Lung microvascular endothelial cell (primary cell): ENCODE data around the gene STK32C. TPM values are rescaled to one million over a fixed set of nuclear protein-coding genes. Genes with fewer than 3 reads are reported as not detected.
"Not testable (repeated sequence)": the region's sequence is repeated elsewhere in the genome, so short reads cannot be mapped to it uniquely, and the experiment has no call there.

ENCODE experiments used
- DNase-seq, 2 donors: peaks; one replicate each; pipeline versions ENCODE4 v3.0.0 to v3.0.0-alpha.2; 2010; ENCODE audit warnings: low read depth in 2 of 2
- total RNA-seq: library from RNA; depleted of rRNA; stranded (reverse); fragments of >200 nt; gene quantifications from 2 replicates; pipeline ENCODE4 v1.2.1, GENCODE V29; 2014

Gene STK32C
- total RNA-seq, 1 donor from 2014 or later = 10.9 TPM

DNA sequence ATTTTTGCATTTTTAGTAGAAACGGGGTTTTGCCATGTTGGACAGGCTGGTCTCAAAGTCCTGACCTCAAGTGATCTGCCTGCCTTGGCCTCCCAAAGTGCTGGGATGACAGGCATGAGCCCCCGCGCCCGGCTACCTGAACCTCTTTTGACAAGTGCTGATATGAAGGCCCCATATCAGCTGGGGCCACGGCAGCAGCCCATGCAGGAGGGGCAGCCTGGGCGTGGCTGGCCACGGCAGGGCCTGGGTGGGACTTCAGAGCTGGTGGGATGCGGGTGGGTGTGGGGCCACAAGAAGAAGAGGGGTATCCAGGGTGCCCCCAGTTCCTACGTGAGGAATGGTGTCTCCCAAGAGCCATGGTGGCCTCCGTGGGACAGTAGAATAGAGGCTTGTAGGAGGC, 31.1 kb upstream of the STK32C start:
- DNase-seq = no peak

GRCh38 chr10:132337854-132338253, 30.1 kb upstream of the STK32C start:
- DNase-seq = not testable (repeated sequence)

DNA sequence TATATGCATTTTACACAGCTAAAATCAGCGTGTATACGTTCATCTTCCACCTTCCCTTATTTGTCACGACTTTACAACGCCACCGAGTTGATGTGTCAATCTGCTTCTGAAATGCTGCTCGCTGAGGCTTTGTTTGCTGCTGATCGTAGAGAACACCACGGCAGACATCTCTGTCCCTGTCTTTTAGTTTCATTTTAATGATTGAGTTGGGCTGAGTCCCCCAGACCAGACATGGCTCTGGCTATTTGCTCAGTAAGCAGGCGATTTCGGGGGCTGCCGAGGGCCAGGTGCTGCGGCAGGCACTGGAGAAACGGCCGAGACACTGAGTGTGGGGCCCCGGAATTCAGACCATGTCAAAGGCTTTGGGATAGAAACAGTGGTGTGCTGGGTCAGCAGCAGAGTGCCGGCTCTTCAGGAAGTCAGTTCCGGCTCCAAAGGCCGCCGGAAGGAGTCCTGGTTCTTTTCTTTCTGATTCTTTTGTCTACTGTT, 29.2 kb upstream of the STK32C start:
- peak; percentile 43 to 45 for DNase-seq

DNA sequence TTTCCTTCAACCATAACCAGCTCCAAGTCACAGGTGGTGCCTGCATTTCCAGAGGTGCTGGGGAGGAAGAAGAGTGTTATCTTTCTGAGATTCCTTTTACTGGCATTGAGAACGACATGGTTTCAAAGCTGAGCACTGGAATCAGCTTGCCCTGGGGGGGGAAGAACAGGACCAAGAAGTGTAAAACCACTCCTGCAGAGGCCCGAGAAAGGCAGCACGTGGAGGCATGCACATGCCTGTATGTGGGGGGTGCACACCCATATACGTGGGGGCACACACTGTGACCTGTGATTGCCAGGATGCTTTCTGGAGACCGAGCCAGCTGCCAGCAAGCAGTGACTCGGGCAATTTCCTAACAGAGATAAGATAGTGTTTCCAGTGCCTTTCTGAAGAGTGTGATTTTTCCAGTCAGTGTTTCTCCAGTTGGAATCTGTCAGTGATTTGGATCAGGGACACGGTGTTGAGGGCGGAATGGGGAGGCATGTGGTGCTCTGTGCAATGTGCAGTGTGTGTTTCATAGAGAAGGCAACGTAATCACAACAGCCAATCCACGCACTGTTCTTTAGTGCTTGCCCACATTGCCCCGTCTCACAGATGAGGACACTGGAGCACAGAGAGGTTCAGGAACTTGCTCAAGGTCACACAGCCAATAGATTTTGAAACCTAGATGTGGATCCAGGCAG, 28.5 kb upstream of the STK32C start:
- no peak for DNase-seq

DNA sequence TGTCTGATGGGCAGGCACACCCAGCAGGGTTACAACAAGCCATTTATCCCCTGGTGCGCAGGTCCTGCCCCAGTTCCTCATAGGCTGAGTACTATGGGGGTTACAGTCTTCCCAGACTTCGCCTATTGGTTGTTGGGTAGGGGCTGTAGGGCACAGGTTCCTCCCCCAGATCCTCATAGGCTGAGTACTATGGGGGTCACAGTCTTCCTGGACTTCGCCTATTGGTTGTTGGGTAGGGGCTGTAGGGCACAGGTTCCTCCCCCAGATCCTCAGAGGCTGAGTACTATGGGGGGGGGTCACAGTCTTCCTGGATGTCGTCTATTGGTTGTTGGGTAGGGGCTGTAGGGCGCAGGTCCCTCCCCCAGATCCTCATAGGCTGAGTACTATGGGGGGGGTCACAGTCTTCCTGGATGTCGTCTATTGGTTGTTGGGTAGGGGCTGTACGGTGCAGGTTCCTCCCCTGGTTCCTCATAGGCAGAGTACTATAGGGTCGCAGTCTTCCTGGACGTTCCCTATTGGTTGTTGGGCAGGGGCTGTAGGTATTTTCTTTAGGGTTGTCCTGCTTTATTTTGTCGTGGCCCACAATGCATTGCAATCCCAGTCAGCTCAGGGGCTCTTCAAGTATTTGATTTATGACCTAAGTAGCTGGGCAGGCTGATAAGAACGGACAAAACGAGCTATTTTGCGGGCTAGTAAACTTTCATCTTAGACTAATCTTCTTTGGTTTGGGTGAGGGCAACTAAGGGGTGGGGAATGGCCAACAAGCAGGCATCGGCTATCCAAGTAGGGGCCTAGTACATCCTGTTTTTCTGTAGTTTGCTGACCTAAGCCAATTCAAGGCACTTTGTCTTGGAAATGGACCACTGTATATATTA, 27.7 kb upstream of the STK32C start:
- DNase-seq = no peak

GRCh38 chr10:132334631-132335188, 27.0 kb upstream of the STK32C start:
- no peak for DNase-seq

DNA sequence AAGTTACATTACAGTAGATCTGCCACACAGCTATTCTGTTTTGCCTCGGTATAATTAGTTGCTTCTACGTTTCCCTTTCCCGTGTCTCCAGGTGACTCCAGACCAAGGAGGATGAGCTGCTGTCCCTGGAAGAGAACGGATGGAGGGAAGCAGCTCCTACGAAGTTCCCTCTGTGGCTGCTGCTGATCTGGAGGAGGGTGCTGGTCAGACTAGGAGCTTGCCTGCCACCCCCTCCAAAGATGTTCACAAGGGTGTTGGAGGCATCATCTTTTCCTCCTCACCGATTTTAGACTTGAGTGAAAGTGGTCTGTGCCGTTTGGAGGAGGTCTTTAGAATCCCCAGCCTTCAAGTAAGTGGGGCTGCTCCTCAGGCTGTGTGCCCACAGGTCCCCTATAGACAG, 25.6 kb upstream of the STK32C start:
- DNase-seq = no peak

GRCh38 chr10:132332433-132332754, 24.6 kb upstream of the STK32C start:
- no peak for DNase-seq

GRCh38 chr10:132331601-132332432, 24.1 kb upstream of the STK32C start, which contains the start of gene LRRC27:
Gene LRRC27, plus strand, starts transcription at chr10:132332193. Its CDS starts 1,332 bp downstream, at chr10:132333525.
- DNase-seq = peak; percentile 99

DNA sequence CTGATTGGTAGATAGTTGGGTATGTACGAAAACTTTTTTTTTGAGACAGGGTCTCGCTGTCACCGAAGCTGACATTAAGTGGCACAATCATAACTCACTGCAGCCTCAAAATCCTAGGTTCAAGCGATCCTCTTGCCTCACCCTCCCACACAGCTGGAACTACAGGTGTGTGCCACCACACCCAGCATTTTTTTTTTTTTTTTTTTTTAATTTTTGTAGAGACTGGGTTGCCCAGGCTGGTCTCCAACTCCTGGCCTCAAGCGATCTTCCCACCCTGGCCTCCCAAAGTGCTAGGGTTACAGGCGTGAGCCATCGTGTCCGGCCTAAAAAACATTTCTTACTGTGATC, 22.7 kb upstream of the STK32C start:
- DNase-seq = no peak

DNA sequence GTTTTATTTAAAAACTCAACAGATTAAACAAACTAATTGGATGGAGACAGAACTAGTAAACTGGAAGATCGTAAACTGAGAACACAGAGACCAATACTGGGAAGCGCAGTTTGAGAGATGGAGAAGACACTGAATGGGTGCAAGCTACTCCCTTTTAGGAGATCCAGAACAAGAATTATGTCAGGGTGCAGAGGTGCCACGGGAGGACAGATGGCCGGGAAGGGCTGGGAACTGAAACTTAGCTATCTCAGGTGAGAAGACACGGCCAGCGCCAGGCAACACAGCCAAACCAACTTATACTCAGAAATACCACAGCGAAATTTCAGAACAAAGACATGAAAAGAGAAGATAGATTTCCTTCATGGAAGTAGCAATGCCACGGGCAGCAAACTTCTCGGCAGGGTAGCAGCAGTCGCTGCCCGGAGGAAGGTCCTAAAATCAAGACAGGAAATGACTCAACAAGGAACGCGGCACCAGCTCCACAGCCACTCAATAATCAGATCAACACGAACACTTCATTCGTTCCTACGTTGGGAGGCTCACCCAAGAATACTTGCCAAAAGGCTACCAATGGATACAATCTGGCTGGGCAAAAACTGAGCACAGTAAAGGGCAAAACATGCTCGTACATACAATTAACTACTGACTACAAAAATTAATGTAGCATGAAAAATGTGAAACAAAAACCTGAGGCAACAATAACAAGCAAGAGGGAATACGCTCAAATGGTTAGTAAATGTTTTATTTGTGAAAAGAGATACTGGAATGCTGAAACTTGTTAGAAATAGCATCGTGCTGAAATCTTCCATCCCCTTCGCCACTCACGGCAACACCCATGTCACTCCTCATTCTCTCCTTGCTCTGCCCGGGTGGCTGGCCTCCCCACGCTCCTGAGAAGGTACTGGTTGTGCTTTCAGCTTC, 22.1 kb upstream of the STK32C start:
- DNase-seq = peak; percentile 25 to 79

DNA sequence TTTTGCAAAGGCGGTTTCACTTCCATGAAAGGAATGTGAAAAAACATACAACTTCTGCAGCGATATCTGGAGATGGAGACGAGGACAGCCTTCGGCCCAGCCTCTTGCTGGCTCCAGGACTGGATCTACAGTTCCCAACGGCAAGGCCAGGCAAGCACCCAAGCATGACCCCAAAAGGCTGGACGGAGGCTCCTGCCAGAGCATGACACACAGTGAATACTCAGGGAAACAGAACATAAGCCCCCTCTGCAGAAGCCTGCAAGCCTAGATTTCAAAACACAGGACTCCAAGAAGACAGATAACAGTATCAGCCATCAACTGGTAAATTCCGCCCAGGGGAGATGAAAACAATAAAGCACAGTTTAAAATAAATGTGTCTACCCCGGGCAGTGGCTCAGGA, 21.0 kb upstream of the STK32C start:
- no peak for DNase-seq

DNA sequence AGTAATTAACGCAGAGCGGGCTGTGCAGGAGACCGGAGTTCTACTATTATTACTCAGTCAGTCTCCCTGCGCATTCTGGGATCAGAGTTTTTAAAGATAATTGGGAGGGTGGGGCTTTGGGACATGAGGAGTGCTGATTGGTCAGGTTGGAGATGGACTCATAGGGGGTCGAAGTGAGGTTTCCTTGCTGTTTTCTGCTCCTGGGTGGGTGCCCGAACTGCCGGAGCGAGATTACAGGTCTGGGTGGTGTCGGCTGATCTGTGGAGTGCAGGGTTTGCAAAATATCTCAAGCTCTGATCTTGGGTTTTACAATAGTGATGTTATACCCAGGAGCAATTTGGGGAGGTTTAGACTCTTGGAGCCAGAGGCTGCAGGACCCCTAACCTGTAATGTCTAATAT, 20.4 kb upstream of the STK32C start:
- no peak for DNase-seq

DNA sequence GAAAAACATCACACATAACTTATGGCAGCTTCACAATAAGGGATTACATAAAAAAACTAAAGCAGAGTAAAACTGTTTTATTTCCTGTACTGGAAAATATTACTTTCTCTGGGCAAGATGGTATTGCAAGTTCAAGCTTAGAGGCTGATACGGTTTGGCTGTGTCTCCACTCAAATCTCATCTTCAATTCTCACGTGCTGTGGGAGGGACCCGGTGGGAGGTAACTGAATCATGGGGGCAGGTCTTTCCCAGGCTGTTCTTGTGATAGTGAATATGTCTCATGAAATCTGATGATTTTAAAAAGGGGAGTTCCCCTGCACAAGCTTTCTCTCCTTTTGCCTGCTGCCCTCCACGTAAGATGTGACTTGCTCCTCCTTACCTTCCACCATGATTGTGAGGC, 19.2 kb upstream of the STK32C start:
- DNase-seq = no peak

- DNase-seq = no peak
Measured at GRCh38 chr10:132326344-132326889, 18.7 kb upstream of the STK32C start.

DNA sequence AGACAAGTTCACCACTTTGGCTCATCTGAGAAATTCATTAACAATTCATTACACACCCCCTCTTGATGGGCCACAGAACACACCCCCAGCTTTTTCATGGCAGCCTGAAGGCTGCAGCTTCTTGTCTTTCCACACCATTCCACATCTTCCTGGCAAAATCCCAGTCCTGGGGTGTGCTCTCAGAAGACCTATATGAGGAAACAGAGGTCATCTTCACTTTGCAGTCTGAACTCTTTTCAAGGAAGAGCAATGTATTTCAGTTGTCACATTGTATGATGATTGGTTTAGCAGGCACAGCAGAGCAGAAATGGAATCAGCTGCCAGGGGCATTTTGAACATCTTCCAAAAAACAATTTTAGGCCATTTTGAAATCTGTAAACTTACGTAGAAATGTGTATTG, 16.4 kb upstream of the STK32C start:
- no peak for DNase-seq

GRCh38 chr10:132322586-132323048, 14.9 kb upstream of the STK32C start:
- DNase-seq = no peak

GRCh38 chr10:132321726-132322125, 14.0 kb upstream of the STK32C start:
- DNase-seq = no peak

DNA sequence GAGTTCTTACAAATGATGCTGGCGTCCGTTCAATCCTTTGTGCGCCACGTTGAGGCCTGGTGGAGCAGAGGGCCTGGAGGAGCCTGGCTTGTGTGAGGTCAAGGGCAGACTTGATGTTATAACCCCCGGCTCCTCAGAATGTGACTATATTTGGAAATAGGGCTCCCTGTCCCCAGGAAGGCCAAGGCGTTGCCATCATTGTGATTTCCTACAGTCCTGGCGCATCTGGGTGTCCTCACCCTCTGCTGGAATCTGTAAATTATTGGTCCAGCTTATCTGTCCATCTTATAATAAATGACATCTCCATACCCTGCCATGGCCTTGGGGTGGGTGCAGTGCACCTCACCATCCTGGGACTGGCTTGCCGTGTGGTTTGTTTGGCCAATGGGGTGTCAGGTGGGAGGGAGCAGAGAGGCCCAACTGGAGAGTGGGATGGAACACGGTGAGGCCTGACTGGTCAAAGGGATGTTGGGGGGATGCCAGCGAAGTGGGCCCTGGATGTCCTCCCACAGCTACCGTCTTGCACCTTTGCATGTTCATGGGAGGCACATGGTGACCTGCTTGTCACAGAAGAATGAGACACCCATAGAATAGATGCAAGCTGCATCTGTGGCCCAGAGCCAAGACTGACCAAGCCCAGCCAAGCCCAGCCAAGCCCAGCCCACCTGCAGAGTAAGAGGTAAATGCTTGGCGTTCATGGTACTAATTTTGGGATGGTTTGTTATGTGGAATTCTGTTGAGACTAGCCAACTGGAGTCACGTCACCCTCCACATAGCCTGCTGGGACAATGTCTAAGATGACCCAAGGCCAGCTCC, 13.1 kb upstream of the STK32C start:
- DNase-seq = no peak
